KMS-11 (cell line): ENCODE results near the gene BABAM2.

Experiments used
- H2AFZ ChIP-seq: fragments of 200-600 bp; sonication (generic); 2 replicates; pipeline ENCODE4 v1.6.1; 2016; ENCODE audit warnings: antibody characterized with exemption, mixed run types, low read depth
- H3K27ac ChIP-seq: fragments of 200-600 bp; sonication (generic); 2 replicates; pipeline ENCODE4 v1.6.1; 2016; ENCODE audit warnings: mild to moderate bottlenecking, mixed run types
- H3K27me3 ChIP-seq: fragments of 200-600 bp; sonication (generic); 2 replicates; pipeline ENCODE4 v1.6.1; 2017; ENCODE audit warnings: mild to moderate bottlenecking, low read depth, mixed run types, moderate library complexity; ENCODE audit not compliant: insufficient read depth
- H3K36me3 ChIP-seq: fragments of 200-600 bp; sonication (generic); 2 replicates; pipeline ENCODE4 v1.6.1; 2017; ENCODE audit warnings: mild to moderate bottlenecking, mixed run types; ENCODE audit not compliant: insufficient read depth
- H3K4me1 ChIP-seq: fragments of 200-600 bp; sonication (generic); 2 replicates; pipeline ENCODE4 v1.6.1; 2016; ENCODE audit warnings: mild to moderate bottlenecking, low read depth, mixed run types; ENCODE audit not compliant: poor library complexity, severe bottlenecking
- H3K4me2 ChIP-seq: fragments of 200-600 bp; sonication (generic); 2 replicates; pipeline ENCODE4 v1.7.0; 2016; ENCODE audit warnings: mild to moderate bottlenecking, mixed run types
- H3K4me3 ChIP-seq: fragments of 200-600 bp; sonication (generic); IDR thresholded peaks from 2 replicates; pipeline ENCODE4 v1.6.1; 2017; ENCODE audit warnings: low read depth, low read length, mixed read lengths; ENCODE audit not compliant: insufficient read depth
- H3K79me2 ChIP-seq: fragments of 200-600 bp; sonication (generic); 2 replicates; pipeline ENCODE4 v1.6.1; 2016; ENCODE audit warnings: low read depth, mixed run types; ENCODE audit not compliant: insufficient read depth
- H3K9ac ChIP-seq: fragments of 200-600 bp; sonication (generic); 2 replicates; pipeline ENCODE4 v1.6.1; 2016; ENCODE audit warnings: mild to moderate bottlenecking, mixed run types
- H4K20me1 ChIP-seq: fragments of 200-600 bp; sonication (generic); 2 replicates; pipeline ENCODE4 v1.6.1; 2016; ENCODE audit warnings: mild to moderate bottlenecking, mixed run types; ENCODE audit not compliant: insufficient read depth
- TF ChIP-seq, protein P1 (sequence below): fragments of 200-600 bp; sonication (generic); conservative IDR thresholded peaks from 2 replicates; pipeline ENCODE4 v1.6.1; 2017; ENCODE audit warnings: low read depth, mild to moderate bottlenecking, antibody characterized with exemption, low read length, moderate library complexity, mixed read lengths

Gene BABAM2

DNA sequence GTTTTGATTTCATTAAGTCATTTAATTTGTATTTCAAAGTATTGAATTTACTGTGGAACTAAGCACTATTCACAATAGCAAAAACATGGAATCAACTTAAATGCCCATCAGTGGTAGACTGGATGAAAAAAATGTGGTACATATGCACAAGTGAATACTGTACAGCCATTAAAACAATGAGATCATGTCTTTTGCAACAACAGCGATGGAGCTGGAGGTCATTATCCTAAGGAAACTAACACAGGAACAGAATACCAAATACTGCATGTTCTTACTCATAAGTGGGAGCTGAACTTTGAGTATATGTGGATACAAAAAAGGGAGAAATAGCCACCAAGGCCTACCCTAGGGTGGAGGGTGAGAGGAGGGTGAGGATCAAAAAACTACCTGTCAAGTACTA lies 164.4 kb downstream of the BABAM2 start:
- no peak overlapping the region for H3K27ac ChIP-seq
- no peaks in the 10 kb centered on the region for H4K20me1 ChIP-seq
- H3K4me2 ChIP-seq: no peak overlapping the region
- no peak overlapping the region for H3K4me3 ChIP-seq
- TF ChIP-seq, protein P1, sequence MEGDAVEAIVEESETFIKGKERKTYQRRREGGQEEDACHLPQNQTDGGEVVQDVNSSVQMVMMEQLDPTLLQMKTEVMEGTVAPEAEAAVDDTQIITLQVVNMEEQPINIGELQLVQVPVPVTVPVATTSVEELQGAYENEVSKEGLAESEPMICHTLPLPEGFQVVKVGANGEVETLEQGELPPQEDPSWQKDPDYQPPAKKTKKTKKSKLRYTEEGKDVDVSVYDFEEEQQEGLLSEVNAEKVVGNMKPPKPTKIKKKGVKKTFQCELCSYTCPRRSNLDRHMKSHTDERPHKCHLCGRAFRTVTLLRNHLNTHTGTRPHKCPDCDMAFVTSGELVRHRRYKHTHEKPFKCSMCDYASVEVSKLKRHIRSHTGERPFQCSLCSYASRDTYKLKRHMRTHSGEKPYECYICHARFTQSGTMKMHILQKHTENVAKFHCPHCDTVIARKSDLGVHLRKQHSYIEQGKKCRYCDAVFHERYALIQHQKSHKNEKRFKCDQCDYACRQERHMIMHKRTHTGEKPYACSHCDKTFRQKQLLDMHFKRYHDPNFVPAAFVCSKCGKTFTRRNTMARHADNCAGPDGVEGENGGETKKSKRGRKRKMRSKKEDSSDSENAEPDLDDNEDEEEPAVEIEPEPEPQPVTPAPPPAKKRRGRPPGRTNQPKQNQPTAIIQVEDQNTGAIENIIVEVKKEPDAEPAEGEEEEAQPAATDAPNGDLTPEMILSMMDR: no peak
- H3K36me3 ChIP-seq: no peaks in the 10 kb centered on the region
- H3K4me1 ChIP-seq: no peaks in the 10 kb centered on the region
- no peaks in the 10 kb centered on the region for H3K79me2 ChIP-seq
- H3K9ac ChIP-seq: no peak overlapping the region
- no peak overlapping the region for H2AFZ ChIP-seq
- H3K27me3 ChIP-seq: no peaks in the 10 kb centered on the region

DNA sequence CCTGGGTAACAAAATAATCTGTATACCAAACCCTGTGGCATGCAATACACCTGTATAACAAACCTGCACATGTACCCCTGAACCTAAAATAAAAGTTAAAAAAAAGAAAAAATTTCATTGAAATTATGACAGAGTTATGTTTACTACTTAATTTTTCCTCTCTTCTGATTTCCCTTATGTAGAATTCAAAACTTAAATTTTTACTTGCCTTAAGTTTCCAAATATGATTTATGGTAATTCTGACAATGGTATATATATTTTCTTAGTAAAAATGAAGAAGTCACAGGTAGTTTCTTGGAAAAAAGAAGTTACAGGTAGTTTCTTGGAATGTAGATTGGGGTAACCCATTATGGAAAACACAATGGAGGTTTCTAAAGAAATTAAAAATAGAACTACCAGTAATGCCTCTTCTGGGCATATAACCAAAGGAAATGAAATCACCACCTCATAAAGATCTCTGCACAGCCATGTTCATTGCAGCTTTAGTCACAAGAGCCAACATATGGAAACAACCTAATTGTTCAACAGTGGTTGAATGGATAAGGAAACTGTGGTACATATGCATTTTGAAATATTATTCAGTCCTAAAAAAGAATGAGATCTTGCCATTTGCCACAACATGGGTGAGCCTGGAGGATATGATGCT lies 164.9 kb downstream of the BABAM2 start:
- no peak overlapping the region for H3K9ac ChIP-seq
- no peaks in the 10 kb centered on the region for H3K36me3 ChIP-seq
- no peaks in the 10 kb centered on the region for H3K4me1 ChIP-seq
- no peaks in the 10 kb centered on the region for H3K27me3 ChIP-seq
- H3K79me2 ChIP-seq: no peaks in the 10 kb centered on the region
- H2AFZ ChIP-seq: no peak overlapping the region
- H3K27ac ChIP-seq: no peak overlapping the region
- no peak overlapping the region for H3K4me2 ChIP-seq
- TF ChIP-seq, protein P1: no peak
- no peaks in the 10 kb centered on the region for H4K20me1 ChIP-seq
- no peak overlapping the region for H3K4me3 ChIP-seq

DNA sequence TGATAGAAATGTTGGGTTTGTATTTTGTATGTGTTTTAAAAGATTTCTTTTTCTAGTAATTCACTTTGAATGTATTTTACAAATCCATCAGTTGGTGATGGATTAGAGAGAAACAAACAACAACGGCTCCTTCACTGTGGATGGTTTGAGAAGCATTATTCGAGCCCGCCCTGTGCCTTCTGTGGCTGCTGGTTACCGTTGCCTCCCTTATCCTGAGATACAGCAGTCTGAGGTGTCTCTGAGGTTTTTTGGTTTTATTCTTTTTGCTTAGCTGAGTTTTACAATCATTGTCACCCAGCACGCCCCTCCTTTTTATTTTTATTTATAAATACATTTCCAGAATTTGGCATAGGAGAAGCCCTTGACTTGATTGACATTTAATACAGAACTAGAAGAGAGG lies 168.3 kb downstream of the BABAM2 start:
- no peak overlapping the region for H3K4me3 ChIP-seq
- no peaks in the 10 kb centered on the region for H3K79me2 ChIP-seq
- H3K4me1 ChIP-seq: no peaks in the 10 kb centered on the region
- no peak overlapping the region for H2AFZ ChIP-seq
- H3K27ac ChIP-seq: no peak overlapping the region
- no peak overlapping the region for H3K9ac ChIP-seq
- TF ChIP-seq, protein P1: no peak
- no peaks in the 10 kb centered on the region for H3K27me3 ChIP-seq
- no peaks in the 10 kb centered on the region for H3K36me3 ChIP-seq
- H4K20me1 ChIP-seq: no peaks in the 10 kb centered on the region
- H3K4me2 ChIP-seq: no peak overlapping the region

DNA sequence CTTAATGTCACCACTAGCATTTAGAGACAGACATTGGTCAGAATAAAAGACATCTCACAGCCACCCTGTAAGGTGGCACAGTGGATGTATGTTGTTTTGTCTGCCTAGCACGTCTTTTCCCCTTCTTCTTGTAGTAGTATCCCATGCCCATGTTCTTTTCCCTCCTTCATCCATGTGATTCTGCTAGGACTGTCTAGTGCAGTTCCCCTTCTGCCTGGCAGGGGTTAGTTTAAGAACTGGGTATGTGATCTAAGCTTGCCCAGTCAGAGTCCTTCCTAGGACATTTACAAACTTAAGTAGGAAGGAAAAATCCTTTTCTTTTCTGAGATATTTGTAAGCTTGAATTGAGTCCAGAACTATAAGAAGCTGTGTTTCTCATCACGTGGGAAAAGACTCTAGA lies 172.3 kb downstream of the BABAM2 start:
- Histone ChIP-seq H2AFZ (no peak overlapping the region), H3K27ac (no peak overlapping the region), H3K4me2 (no peak overlapping the region), H3K27me3 (no peaks in the 10 kb centered on the region), H3K4me3 (no peak overlapping the region), H3K36me3 (no peaks in the 10 kb centered on the region), H3K9ac (no peak overlapping the region), H3K79me2 (no peaks in the 10 kb centered on the region), H3K4me1 (no peaks in the 10 kb centered on the region), H4K20me1 (no peaks in the 10 kb centered on the region)
- TF ChIP-seq, protein P1: no peak
